BLaER1 treated with 17β-estradiol and CSF1 and Interleukin-3, amounts not matched to agents 10 nM and 100 nM (cell line): ENCODE measurements around the gene SET.
"Not testable (repeated sequence)": the region's sequence is repeated elsewhere in the genome, so short reads cannot be mapped to it uniquely, and the experiment has no call there.

Experiments used
- H3K27ac ChIP-seq, 11 experiments: shearing (Covaris generic); formaldehyde crosslinking; 2 replicates each; pipeline ENCODE4 v1.8.1; 2022
- H3K27me3 ChIP-seq, 11 experiments: shearing (Covaris generic); formaldehyde crosslinking; 2 replicates each; pipeline ENCODE4 v1.8.1; 2022
- H3K36me3 ChIP-seq, 11 experiments: shearing (Covaris generic); formaldehyde crosslinking; 2 replicates each; pipeline ENCODE4 v1.8.1; 2022
- H3K4me1 ChIP-seq, 10 experiments: shearing (Covaris generic); formaldehyde crosslinking; 2 replicates each; pipeline ENCODE4 v1.8.1; 2022
- H3K4me2 ChIP-seq, 11 experiments: shearing (Covaris generic); formaldehyde crosslinking; 2 replicates each; pipeline ENCODE4 v1.8.1; 2022
- H3K4me3 ChIP-seq, 10 experiments: shearing (Covaris generic); formaldehyde crosslinking; 2 replicates each; pipeline ENCODE4 v1.8.1; 2022
- H3K9ac ChIP-seq, 11 experiments: shearing (Covaris generic); formaldehyde crosslinking; 2 replicates each; pipeline ENCODE4 v1.8.1; 2022
- H3K9me3 ChIP-seq, 11 experiments: shearing (Covaris generic); formaldehyde crosslinking; replicated peaks in 1 of 11; 2 replicates each; pipeline ENCODE4 v1.8.1; 2022
- H4K20me1 ChIP-seq, 11 experiments: shearing (Covaris generic); formaldehyde crosslinking; 2 replicates each; pipeline ENCODE4 v1.8.1; 2022
- Cebpa-rat ChIP-seq, 11 experiments: shearing (Covaris generic); IDR thresholded peaks; 2 replicates each; pipeline ENCODE4 v1.8.1; 2022

SET gene

GRCh38 chr9:128684065-128684324 is 5.0 kb upstream of the SET start:
- H3K4me1 ChIP-seq = peaks cover 57 to 71% (median 65%) of the 10 kb centered on the region in 10 experiments
- H3K36me3 ChIP-seq = peaks cover 0 to 7% (median 0%) of the 10 kb centered on the region in 11 experiments; a peak in 1 of 22 replicates
- no peaks in the 10 kb centered on the region for H3K27me3 ChIP-seq
- peaks cover 0 to 7% (median 0%) of the 10 kb centered on the region in 11 experiments; a peak in 3 of 22 replicates for H4K20me1 ChIP-seq
- peak overlapping the region; percentile 92 to 100 (median 98) for H3K4me2 ChIP-seq
- H3K27ac ChIP-seq = peak overlapping the region; percentile 82 to 95 (median 92)
- peak overlapping the region; percentile 88 to 94 (median 91) for H3K9ac ChIP-seq
- H3K9me3 ChIP-seq = no peaks in the 10 kb centered on the region
- peak overlapping the region; percentile 74 to 94 (median 82) for H3K4me3 ChIP-seq
- TF ChIP-seq Cebpa-rat (IDR thresholded peaks at IDR 0.05) = no peak

GRCh38 chr9:128684325-128685199 is 4.5 kb upstream of the SET start:
- Histone ChIP-seq H3K27me3 (no peaks in the 10 kb centered on the region), H3K4me2 (peak overlapping the region; percentile 92 to 100 (median 98)), H4K20me1 (peaks cover 0 to 1% (median 0%) of the 10 kb centered on the region in 11 experiments; a peak in 2 of 22 replicates), H3K9me3 (no peaks in the 10 kb centered on the region), H3K36me3 (peaks cover 0 to 7% (median 0%) of the 10 kb centered on the region in 11 experiments; a peak in 1 of 22 replicates), H3K4me3 (peak overlapping the region; percentile 74 to 94 (median 82)), H3K27ac (peak overlapping the region; percentile 82 to 95 (median 92)), H3K9ac (peak overlapping the region; percentile 88 to 94 (median 91)), H3K4me1 (peaks cover 57 to 71% (median 64%) of the 10 kb centered on the region in 10 experiments)
- TF ChIP-seq Cebpa-rat (IDR thresholded peaks at IDR 0.05) = no peak

- Histone ChIP-seq H4K20me1 (peaks cover 9 to 11% (median 10%) of the 10 kb centered on the region in 11 experiments), H3K27ac (peak overlapping the region; percentile 82 to 95 (median 92)), H3K27me3 (no peaks in the 10 kb centered on the region), H3K4me1 (peaks cover 59 to 67% (median 63%) of the 10 kb centered on the region in 10 experiments), H3K4me2 (peak overlapping the region; percentile 92 to 100 (median 98)), H3K4me3 (peak overlapping the region; percentile 74 to 94 (median 82)), H3K9ac (peak overlapping the region; percentile 80 to 94 (median 91)), H3K36me3 (peaks cover 0 to 15% (median 8%) of the 10 kb centered on the region in 11 experiments; a peak in 13 of 22 replicates), H3K9me3 (no peaks in the 10 kb centered on the region; a peak in 1 of 22 replicates)
- no peak for TF ChIP-seq Cebpa-rat (IDR thresholded peaks at IDR 0.05)
Measured at GRCh38 chr9:128685636-128686489, 3.2 kb upstream of the SET start.

- H4K20me1 ChIP-seq = peaks cover 25 to 26% (median 26%) of the 10 kb centered on the region in 11 experiments
- no peaks in the 10 kb centered on the region for H3K27me3 ChIP-seq
- peak overlapping the region; percentile 83 to 100 (median 96); a peak in 21 of 22 replicates for H3K4me2 ChIP-seq
- peak overlapping the region in 4 of 11 experiments; percentile 97 to 98 (median 98); a peak in 4 of 22 replicates for H3K9ac ChIP-seq
- no peak overlapping the region for H3K4me3 ChIP-seq
- peaks cover 13 to 25% (median 23%) of the 10 kb centered on the region in 11 experiments for H3K36me3 ChIP-seq
- H3K4me1 ChIP-seq = peaks cover 63 to 71% (median 69%) of the 10 kb centered on the region in 10 experiments
- TF ChIP-seq Cebpa-rat (IDR thresholded peaks at IDR 0.05) = no peak
- H3K9me3 ChIP-seq = no peaks in the 10 kb centered on the region; a peak in 1 of 22 replicates
- H3K27ac ChIP-seq = peak overlapping the region in 9 of 11 experiments; percentile 87 to 99 (median 97); a peak in 14 of 22 replicates
Measured at GRCh38 chr9:128687453-128687852, 1.6 kb upstream of the SET start.

- no peak for TF ChIP-seq Cebpa-rat (IDR thresholded peaks at IDR 0.05)
- H4K20me1 ChIP-seq = peaks cover 33 to 45% (median 45%) of the 10 kb centered on the region in 11 experiments
- peak overlapping the region; percentile 88 to 99 (median 97) for H3K9ac ChIP-seq
- peak overlapping the region; percentile 77 to 99 (median 97) for H3K27ac ChIP-seq
- H3K27me3 ChIP-seq = no peaks in the 10 kb centered on the region
- no peaks in the 10 kb centered on the region; a peak in 1 of 22 replicates for H3K9me3 ChIP-seq
- H3K4me2 ChIP-seq = no peak overlapping the region
- H3K36me3 ChIP-seq = peaks cover 32 to 44% (median 42%) of the 10 kb centered on the region in 11 experiments
- H3K4me3 ChIP-seq = peak overlapping the region; percentile 77 to 99 (median 92)
- H3K4me1 ChIP-seq = peaks cover 54 to 78% (median 62%) of the 10 kb centered on the region in 10 experiments
Measured at GRCh38 chr9:128689293-128689774, 312 bp downstream of the SET start.

GRCh38 chr9:128689820-128690683 is 1.0 kb downstream of the SET start:
- no peaks in the 10 kb centered on the region; a peak in 1 of 22 replicates for H3K9me3 ChIP-seq
- H3K27me3 ChIP-seq = no peaks in the 10 kb centered on the region
- no peak for TF ChIP-seq Cebpa-rat (IDR thresholded peaks at IDR 0.05)
- peaks cover 33 to 50% (median 49%) of the 10 kb centered on the region in 11 experiments for H4K20me1 ChIP-seq
- H3K9ac ChIP-seq = peak overlapping the region; percentile 88 to 99 (median 97)
- peaks cover 37 to 50% (median 47%) of the 10 kb centered on the region in 11 experiments for H3K36me3 ChIP-seq
- peak overlapping the region; percentile 77 to 96 (median 84) for H3K4me2 ChIP-seq
- peaks cover 48 to 72% (median 55%) of the 10 kb centered on the region in 10 experiments for H3K4me1 ChIP-seq
- peak overlapping the region; percentile 18 to 99 (median 97); a peak in 21 of 22 replicates for H3K27ac ChIP-seq
- H3K4me3 ChIP-seq = peak overlapping the region; percentile 77 to 99 (median 92)

GRCh38 chr9:128690684-128691034 is 1.6 kb downstream of the SET start:
- no peaks in the 10 kb centered on the region; a peak in 1 of 22 replicates for H3K9me3 ChIP-seq
- H3K4me1 ChIP-seq = peaks cover 42 to 66% (median 49%) of the 10 kb centered on the region in 10 experiments
- peaks cover 33 to 55% (median 52%) of the 10 kb centered on the region in 11 experiments for H4K20me1 ChIP-seq
- H3K36me3 ChIP-seq = peaks cover 40 to 56% (median 51%) of the 10 kb centered on the region in 11 experiments
- H3K9ac ChIP-seq = peak overlapping the region; percentile 88 to 99 (median 97)
- H3K4me3 ChIP-seq = peak overlapping the region; percentile 77 to 99 (median 92)
- peak overlapping the region; percentile 77 to 96 (median 84) for H3K4me2 ChIP-seq
- peak overlapping the region; percentile 18 to 99 (median 97); a peak in 21 of 22 replicates for H3K27ac ChIP-seq
- no peaks in the 10 kb centered on the region for H3K27me3 ChIP-seq
- TF ChIP-seq Cebpa-rat (IDR thresholded peaks at IDR 0.05) = no peak

GRCh38 chr9:128693738-128694137 is 4.7 kb downstream of the SET start:
- Histone ChIP-seq H3K4me1 (peaks cover 13 to 36% (median 19%) of the 10 kb centered on the region in 10 experiments; a peak in 19 of 20 replicates), H3K36me3 (peaks cover 56 to 81% (median 75%) of the 10 kb centered on the region in 11 experiments), H4K20me1 (peaks cover 33 to 80% (median 75%) of the 10 kb centered on the region in 11 experiments)
- H3K4me3 ChIP-seq, H3K27ac ChIP-seq, H3K4me2 ChIP-seq, H3K9ac ChIP-seq, H3K9me3 ChIP-seq, H3K27me3 ChIP-seq: not testable (repeated sequence)
